Measurements from ENCODE around the gene SCP2. TPM values are rescaled to one million over a fixed set of nuclear protein-coding genes. Genes with fewer than 3 reads are reported as not detected.

The SCP2 gene
- total RNA-seq, 1 donor from 2014 or later: 26.3 TPM

DNA sequence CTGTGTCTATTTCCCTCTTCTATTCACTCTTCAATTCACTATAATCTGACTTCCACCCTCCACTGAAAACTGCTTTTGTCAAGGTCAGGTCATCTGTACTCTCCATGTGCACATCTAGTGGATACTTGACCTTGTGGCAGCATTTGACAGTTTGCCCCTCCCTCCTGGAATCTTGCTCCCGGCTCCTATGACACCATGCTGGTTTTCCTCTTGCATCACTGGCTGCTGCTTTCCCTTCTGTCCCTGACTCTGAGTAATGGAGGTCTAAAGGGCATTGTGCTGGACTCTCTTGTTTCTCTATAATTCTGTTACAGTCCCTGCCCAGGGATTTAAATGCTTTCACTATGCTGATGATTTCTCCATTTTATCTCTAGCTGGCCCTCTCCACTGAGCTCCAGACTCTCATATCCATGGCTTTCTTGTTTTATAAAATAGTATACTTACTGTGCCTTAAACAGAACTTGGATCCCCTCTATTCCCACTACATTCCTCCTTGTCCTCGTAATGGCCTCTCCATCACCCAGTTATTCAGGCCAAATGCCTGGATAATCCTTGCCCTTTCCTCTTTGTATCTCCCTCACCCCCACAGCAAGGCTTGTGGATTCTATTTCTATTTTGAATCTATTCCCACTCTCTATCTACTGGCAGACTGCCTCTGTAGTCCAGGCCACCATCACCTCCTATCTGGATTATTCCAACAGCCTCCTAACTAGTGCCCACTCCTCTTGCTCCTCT, 98.1 kb downstream of the SCP2 start:
- H3K4me1 ChIP-seq: no peaks in the 10 kb centered on the region
- DNase-seq (ENCODE audit: low spot score in 2 of 2): peak in 1 of 2 donors; percentile 64
- intact Hi-C loops (cut with DNase I): no loop called here

DNA sequence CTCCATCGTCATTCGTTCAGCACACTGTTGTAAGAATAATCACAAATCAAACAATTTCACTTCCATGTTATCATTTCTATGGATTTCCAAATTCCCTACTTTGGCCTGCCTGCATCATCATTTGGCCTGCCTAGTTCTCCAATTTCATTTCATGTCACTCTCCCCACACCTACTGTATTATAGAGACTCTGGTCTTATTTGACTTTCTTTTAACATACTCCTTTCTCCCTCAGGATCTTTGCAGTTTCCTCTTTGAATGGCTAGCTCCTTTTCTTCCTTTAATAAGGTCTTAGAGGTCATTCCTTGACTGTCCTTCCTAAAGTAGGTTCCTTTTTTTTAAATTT, 98.7 kb downstream of the SCP2 start:
- no peaks in the 10 kb centered on the region for H3K9me3 ChIP-seq
- no peak for DNase-seq (ENCODE audit: low spot score in 2 of 2)
- intact Hi-C loops (cut with DNase I): no loop called here
- no peaks in the 10 kb centered on the region for H3K27me3 ChIP-seq
- H3K36me3 ChIP-seq: peaks cover 2 to 10% of the 10 kb centered on the region in 2 donors
- no peaks in the 10 kb centered on the region for H3K4me1 ChIP-seq
- H3K27ac ChIP-seq: no peak overlapping the region
- TF ChIP-seq, protein P1, sequence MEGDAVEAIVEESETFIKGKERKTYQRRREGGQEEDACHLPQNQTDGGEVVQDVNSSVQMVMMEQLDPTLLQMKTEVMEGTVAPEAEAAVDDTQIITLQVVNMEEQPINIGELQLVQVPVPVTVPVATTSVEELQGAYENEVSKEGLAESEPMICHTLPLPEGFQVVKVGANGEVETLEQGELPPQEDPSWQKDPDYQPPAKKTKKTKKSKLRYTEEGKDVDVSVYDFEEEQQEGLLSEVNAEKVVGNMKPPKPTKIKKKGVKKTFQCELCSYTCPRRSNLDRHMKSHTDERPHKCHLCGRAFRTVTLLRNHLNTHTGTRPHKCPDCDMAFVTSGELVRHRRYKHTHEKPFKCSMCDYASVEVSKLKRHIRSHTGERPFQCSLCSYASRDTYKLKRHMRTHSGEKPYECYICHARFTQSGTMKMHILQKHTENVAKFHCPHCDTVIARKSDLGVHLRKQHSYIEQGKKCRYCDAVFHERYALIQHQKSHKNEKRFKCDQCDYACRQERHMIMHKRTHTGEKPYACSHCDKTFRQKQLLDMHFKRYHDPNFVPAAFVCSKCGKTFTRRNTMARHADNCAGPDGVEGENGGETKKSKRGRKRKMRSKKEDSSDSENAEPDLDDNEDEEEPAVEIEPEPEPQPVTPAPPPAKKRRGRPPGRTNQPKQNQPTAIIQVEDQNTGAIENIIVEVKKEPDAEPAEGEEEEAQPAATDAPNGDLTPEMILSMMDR (IDR thresholded peaks at IDR 0.05): no peak
- H3K4me3 ChIP-seq: no peak overlapping the region

More for the DNA sequence above, 98.1 kb downstream of the SCP2 start:
- Histone ChIP-seq H3K27ac (peak overlapping the region in 1 of 2 donors; percentile 25), H3K36me3 (peaks cover 2 to 10% of the 10 kb centered on the region in 2 donors), H3K4me3 (no peak overlapping the region), H3K27me3 (no peaks in the 10 kb centered on the region), H3K9me3 (no peaks in the 10 kb centered on the region)
- TF ChIP-seq, protein P1 (IDR thresholded peaks at IDR 0.05): no peak

- H3K36me3 ChIP-seq: peaks cover 2 to 10% of the 10 kb centered on the region in 2 donors
- DNase-seq (ENCODE audit: low spot score in 2 of 2): no peak
- no peaks in the 10 kb centered on the region for H3K4me1 ChIP-seq
- H3K27ac ChIP-seq: no peak overlapping the region
- no peaks in the 10 kb centered on the region for H3K27me3 ChIP-seq
- H3K9me3 ChIP-seq: no peaks in the 10 kb centered on the region
- H3K4me3 ChIP-seq: no peak overlapping the region
- intact Hi-C loops (cut with DNase I): no loop called here
- TF ChIP-seq, protein P1 (IDR thresholded peaks at IDR 0.05): no peak
Observed at GRCh38 chr1:53026254-53026653, 99.2 kb downstream of the SCP2 start.

DNA sequence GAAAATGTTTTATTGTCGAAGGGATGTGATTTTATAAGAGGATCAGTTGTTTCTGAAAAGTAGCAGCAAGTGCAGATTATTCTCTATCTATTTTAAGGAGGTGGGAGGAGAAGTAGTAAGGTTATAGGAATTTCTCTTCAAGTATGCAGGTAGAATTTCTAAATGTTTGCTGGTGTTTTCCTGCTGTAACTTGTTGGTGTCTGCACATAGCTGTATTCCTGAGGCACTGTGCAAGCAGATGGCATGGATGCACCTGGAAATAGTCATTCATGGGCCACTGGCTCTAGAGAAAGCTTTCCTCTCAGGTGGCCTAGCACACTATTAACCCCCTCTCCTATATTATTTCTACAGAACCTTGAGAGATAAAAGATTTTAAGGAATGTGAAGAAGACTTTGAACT, 104.7 kb downstream of the SCP2 start:
- Histone ChIP-seq H3K27ac (no peak overlapping the region), H3K4me1 (no peaks in the 10 kb centered on the region), H3K9me3 (no peaks in the 10 kb centered on the region), H3K36me3 (peaks cover 2 to 15% of the 10 kb centered on the region in 2 donors), H3K27me3 (no peaks in the 10 kb centered on the region), H3K4me3 (no peak overlapping the region)
- intact Hi-C loops (cut with DNase I): no loop called here
- DNase-seq (ENCODE audit: low spot score in 2 of 2): no peak
- TF ChIP-seq, protein P1 (IDR thresholded peaks at IDR 0.05): no peak

GRCh38 chr1:53037159-53037558, 110.1 kb downstream of the SCP2 start:
- TF ChIP-seq, protein P1 (IDR thresholded peaks at IDR 0.05): no peak
- no peaks in the 10 kb centered on the region for H3K27me3 ChIP-seq
- no peaks in the 10 kb centered on the region for H3K4me1 ChIP-seq
- H3K36me3 ChIP-seq: peaks cover 7 to 23% of the 10 kb centered on the region in 2 donors
- H3K9me3 ChIP-seq: no peaks in the 10 kb centered on the region
- no peak overlapping the region for H3K27ac ChIP-seq
- intact Hi-C loops (cut with DNase I): no loop called here
- no peak for DNase-seq (ENCODE audit: low spot score in 2 of 2)
- no peak overlapping the region for H3K4me3 ChIP-seq
